HG02981 (cell line): ENCODE data around the gene CTNNBIP1.
A peak's percentile ranks its signal among the peaks of the same experiment; 100 is the strongest.

Source experiments
- ATAC-seq: cut with Tn5 transposase; IDR thresholded peaks from one replicate; pipeline ENCODE4 v1.9.1; 2021; ENCODE audit warnings: mild to moderate bottlenecking, moderate library complexity; ENCODE audit not compliant: unreplicated experiment

The CTNNBIP1 gene

DNA sequence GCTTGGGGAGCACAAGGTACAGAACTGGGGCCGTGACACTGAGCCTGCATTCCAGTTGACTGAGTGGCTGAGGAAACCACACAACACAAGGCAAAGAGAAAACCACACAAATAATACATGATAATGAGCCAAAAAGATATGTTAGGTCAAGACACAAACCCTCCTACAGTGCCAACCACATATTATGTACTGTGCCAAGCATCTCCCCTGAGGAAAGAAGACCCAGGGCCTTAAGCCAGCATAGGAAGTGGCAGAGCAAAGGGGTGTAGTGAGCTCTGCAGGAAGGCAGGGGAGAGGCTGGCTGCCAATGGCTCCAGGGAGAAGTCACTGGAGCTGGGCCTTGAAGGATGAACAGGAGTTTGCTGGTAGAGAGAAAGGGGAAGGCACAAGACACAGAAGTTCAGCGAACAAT, 28.2 kb downstream of the CTNNBIP1 start:
- no peak for ATAC-seq

DNA sequence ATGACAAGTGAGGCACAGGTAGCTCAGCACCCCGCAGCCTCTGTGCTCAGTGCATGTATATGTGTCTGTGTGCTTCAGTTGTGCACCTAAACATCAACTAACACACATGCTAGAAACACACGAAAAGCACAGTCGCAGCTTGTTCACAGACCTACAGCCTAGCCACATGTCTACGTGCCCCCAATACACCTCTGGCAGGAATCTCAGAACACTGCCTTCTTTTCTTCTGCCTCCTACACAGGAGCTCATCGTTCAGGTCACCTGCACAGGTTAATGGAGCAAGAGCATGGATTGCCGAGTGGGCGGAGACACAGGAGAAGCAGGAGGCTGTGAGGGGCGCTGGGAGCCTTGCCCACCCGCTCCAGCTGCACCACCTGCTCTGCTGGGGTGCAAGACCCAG, 31.7 kb downstream of the CTNNBIP1 start:
- ATAC-seq = no peak

DNA sequence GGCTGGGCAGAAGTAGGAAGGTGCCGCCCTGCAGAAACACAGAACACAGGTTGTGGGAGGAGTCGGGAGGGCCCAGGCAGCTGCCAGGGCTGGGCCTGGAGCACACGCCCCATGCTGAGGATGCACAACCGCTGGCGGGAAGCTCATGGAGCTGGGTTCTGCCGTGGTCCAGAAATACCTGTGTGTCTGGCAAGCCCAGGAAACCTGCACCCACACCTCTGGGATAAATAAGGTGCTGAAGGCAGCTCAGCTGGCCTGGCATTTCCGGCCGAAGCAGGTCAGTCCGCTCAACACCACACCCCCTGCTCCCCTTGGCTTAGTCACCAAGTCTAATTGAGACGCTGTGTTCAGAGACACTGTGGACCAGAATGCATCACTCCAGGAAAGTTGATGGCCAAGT, 32.1 kb downstream of the CTNNBIP1 start:
- no peak for ATAC-seq

DNA sequence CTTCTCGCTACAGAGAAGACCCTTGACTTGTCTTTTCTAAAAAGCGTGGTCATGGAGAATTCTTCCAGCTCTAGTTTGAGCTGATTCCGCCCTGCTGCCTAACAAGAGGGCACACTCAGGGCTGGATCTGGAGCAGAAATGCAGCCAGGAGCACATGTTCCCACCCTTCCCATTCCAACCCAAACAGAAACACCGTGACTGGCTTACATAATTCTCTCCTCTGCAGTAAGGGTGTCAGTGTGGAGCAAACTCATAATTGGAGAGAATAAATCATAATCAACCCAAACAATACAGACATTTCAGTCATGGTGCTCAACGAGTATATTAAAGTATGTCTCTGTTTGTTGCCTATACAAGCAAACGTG, 34.5 kb downstream of the CTNNBIP1 start:
- no peak for ATAC-seq

DNA sequence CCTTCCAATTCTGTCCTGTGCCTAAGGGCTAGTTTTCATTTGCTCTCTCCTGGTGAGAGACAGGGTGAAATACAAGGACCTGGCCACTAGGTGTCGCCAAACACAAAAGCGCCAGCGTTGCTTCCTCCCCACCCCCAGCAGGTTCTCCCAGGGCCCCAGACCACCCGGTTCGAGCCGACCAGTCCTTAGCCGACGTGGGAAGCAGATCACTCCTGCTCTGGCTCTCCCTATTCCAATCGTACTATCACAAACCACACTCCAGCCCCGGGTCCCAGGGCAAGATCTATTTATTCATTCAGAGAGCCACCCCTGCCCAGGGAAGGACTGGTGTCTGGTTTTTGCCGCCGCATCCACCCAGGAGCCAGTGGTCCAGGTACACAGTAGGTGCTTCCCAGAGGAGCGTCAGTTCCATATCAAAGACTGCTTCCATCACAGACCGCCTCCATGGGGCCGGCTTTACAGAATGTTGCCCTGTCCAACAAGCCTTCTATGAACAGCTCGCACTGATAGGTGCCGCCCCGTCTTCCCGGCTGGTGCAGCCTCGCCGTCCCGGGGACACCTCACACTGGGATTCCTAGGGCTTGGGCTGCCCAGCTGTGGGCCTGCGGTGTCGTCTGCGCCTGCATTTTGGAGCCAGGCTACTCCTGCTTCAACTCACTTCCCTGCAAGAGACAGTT, 35.0 kb downstream of the CTNNBIP1 start:
- ATAC-seq = peak; percentile 63

DNA sequence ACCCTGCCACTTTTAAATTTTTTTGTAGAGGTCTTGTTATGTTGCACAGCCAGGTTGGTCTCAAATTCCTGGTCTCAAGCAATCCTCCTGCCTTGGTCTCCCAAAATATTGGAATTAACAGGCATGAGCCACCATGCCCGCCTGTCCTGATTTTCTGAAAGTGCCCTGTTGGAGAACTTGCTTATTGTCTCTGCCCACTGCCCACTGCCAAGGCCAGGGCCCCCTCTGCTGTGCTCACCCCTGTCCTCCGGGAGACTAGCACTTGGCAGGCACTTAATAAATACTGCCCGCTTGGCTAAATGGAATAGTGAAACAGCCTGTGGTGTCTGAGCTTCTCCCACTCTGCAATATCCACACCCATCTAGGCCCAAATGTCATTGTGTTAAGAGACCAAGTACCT, 35.7 kb downstream of the CTNNBIP1 start:
- ATAC-seq = no peak

DNA sequence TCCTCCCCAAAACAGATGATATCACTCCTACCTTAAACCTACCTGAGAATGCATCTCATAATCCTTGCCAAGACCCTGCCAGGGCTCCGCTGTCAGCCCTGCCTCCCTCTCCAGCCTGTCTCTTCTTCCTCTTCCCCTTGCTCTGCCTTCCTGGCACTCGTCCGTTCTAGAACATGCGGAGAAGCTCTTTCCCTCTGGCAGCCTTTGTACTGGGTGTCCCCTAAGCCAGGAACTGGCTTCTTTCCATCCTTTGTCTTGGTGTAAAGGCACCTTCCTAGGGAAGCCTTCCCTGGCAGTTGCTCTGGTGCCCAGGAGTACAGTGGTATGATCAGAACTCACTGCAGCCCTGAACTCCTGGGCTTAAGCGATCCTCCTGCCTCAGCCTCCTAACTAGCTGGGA, 36.1 kb downstream of the CTNNBIP1 start:
- no peak for ATAC-seq

DNA sequence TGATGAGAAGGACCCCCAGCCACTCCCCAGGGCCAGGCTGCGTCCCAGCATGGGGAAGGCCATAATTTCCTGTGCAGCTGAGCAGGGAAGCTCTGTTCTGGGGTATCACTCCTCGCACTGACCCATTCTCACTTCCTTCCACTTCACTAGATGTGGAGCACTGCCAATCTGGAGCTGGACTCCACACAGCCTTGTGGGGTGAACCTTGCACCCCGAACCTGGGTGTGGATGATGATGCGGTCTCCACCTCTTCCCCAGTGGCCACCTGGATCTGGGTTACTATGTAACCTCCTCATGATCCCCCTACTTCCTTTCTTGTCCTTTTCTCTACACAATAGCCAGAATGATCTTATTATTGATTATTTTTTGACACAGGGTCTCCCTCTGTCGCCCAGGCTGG, 36.7 kb downstream of the CTNNBIP1 start:
- no peak for ATAC-seq

DNA sequence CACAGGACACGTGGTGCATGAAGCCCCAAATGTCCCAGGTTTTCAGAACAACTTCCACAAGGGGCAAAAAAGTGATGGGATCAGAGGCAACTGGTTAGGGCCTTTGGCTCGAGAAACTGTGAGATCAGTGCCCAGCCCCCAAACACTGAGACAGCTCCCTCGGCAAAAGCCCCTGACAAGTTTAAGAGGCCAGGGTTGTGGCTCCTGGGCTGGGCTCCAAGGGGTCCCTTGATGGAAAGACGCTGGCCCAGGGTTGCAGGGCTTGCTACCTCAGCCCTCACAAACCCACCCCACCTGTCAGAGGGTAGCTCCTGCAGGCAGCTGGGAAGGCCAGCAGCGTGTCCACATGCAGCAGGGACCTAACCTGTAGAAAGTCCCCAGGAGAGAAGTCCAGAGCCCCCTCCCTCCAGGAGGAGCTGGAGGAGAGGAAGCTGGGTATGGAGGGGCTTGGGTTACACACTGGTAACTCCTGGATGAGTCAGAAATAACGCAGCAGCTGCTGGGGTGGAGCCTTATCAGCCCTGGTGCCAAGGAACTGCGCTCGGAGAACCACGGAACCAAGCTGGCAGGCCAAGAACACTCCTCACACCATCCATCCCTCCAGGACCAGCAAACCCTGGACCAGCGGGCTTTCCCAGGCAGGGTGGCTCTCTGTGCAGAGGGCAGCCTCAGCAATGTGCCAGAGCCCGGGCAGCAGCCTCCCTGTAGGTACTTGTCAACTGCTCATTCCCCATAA, 37.5 kb downstream of the CTNNBIP1 start:
- ATAC-seq = no peak

DNA sequence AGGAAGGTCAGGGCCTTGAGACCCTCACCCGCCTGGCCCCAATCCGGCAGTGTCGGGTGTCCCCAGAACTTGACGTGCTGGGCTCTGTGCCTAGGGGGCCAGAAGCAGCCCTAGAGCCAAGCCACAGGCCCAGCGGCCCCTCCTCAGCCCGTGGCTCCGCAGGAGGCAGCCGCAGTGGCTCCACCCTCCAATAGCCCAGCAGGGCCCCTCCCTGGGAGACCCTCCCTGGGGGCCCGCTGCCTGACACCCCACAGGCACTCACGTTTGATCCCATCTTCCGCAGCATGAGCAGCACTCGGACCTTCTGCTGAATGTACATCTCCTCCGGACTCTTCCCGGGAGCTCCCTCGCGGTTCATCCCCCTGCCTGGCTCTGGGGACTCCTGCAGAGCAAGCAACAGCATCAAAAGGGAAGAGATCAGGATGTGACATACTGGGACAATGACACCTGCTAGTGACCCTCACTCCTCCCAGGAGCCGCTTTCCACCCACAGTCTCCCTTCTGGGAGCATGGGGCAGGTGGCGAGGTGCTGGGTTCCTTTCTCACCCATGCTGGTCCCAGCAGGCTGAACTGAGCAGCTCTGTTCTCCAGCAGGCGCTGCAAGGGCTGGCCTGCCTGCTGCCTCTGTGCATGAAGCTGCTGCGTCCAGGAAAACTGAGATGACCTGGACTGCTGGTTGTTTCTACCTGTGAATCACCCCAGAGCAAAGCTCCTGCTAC, 38.2 kb downstream of the CTNNBIP1 start:
- no peak for ATAC-seq

DNA sequence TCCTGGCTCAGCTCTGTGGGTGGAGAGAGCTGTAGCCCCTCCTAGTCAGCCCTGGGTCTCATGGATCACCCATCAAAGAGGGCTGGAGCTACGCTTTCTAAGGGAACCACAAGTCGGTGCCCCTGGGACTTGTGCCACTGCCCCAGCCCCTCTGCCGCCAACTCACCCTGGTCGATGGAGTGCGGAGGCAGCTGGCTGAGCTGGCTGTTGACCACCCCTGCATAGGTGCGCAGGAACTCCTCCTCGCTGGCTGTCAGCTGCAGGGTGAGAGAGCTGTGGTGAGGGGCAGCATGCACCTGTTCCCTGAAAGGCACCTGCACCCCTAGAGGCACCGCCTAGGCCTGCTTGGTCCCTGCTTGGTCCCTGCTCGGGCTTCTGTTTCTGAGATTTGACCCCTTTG, 39.0 kb downstream of the CTNNBIP1 start:
- no peak for ATAC-seq

DNA sequence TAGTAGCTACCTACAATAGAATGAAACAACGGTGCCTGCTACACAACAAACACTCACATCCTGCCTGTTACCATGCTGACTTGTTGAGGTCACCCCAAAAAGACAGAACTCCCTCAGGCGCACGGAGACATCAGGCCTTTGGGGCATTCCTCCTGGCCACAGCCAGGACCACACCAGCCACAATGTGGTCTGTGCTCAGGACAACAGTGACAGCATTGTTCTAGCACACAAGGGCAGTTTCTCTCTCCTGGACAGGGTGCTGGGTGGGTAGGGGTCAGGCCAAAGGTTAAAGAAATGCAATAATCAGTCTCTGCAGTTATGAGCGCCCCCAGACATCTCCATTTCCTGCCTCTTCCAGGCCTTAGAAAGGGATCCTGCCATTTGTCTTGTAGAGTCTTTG, 39.5 kb downstream of the CTNNBIP1 start:
- ATAC-seq = no peak

DNA sequence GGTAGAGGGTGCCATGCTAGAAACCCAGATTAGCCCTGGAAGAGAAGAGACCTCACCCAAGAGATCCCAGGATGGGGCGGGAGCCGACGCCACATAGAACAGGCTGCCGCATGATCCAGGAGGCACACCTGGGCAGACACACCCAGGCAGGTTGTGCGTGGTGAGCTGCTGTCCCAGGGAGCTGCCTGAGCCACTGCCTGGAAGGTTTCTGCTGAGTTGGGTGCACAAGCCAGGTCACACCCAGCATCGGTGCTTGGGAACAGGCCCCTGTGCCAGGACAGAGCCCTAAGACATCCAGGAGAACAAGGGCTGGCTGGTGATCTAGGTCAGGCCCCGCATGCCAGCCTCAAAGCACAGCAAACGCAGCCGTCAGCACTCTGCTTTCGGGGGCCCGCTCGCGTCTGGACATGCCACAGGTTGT, 40.2 kb downstream of the CTNNBIP1 start:
- ATAC-seq = no peak

DNA sequence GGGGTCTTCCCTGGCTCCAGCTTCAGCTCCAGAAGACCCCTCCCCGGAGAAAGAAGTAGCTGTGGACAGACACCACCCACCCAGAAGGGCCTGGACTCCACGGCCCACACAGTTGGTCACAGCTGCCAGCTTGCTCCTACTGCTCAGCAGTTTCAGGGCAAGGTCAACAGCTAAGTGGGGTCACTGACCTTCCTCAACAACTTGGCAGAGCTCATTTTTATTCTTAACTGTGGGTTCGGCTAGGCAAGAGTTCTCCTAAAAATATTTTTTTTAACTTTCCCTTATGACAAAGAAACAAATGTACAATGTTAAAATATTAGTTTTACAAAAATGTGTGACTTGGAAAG, 41.9 kb downstream of the CTNNBIP1 start:
- no peak for ATAC-seq

DNA sequence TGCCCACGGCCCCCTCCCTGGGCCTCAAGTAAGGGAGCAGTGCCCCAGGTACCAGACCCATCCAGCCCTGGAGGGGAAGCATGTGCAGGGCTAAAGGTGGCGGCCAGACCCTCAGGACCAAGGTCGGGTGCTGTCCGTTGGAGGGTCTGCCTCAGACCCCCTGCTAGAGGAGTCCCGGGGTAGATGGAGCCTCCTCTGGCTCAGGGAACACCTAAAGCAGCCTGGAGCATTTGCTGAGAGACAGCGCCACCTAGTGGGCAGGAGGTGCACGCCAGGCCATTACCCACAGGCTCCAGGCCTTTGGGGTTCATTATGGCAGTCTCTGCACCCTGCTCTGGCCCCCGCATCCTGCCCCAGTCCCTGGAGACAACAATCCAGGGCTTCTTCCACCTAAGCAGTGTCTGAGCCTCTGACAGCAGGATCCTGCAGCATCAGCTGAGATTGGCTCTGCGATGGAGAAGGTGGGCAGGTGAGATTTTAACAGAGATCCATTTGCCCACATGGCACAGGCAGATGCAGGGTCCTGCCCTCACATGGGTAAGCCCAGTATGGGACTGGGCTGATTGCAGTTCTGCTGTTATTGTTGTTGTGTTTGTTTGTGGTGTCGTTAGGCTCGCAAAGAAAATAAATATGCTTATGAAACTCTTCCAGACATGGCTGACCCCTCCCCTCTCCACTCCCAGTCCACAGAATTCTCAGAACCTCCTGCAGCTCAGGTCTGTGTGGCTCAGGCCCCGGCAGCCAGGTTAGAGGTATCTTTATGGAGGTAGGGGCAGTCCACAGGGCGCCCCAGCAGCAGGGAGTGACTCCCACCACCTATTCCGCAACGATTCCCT, 42.4 kb downstream of the CTNNBIP1 start:
- no peak for ATAC-seq

DNA sequence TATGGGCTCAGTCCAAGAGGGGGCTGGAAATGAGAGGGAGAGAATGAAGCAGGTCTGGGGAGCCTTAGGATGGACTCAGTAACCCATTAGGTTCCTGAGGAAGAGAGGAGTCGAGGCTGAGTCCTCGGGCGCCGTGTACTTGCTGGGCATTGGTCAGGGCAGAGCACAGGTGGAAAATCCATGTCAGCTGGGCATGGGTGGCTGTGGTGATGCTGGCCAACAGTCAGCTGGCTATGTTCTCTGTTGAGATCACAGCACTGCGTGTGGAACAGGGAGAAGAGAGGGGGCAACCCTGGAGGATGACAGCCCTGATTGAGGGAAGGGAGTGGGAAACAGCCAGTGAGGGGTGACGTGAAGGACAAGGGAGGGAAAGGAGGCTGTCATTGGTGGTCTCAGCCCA, 43.2 kb downstream of the CTNNBIP1 start:
- no peak for ATAC-seq

DNA sequence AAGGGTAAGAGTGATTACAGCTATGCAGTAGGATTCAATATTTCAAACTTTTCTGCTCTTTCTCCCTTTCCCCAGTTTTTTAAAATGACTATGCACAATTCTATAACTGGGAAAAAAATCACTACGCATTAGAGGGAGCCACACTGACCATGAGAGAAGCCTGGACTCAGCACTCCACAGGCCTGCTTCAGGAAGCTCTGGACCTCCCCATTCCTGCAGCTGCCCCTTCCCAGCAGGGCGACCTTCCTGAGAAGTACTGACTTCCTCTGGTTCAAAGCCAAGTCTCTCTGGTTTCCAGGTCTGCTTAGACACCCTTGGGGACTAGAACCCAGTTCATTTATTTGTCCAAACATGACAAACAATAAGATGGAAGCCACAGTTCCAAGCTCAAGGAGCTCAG, 44.3 kb downstream of the CTNNBIP1 start:
- no peak for ATAC-seq

DNA sequence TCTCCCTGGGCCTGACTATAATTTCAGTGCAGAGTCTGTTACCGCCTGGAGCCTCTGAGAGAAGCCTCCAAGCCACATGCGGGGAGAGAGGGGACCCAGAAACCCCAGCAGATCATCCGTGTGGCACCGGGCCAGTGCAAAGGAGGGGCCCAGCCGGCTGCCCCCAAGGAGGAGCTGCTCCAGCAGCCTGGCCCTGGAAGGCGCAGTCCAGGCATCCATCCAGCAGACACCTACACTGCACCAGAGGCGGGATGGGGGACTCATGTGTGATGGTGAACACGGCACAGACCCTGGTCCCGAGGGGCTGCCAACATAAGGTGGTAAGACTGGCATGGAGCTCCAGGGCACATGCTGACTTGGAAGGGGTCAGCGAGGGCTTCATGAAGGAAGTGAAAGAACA, 46.7 kb downstream of the CTNNBIP1 start:
- no peak for ATAC-seq

DNA sequence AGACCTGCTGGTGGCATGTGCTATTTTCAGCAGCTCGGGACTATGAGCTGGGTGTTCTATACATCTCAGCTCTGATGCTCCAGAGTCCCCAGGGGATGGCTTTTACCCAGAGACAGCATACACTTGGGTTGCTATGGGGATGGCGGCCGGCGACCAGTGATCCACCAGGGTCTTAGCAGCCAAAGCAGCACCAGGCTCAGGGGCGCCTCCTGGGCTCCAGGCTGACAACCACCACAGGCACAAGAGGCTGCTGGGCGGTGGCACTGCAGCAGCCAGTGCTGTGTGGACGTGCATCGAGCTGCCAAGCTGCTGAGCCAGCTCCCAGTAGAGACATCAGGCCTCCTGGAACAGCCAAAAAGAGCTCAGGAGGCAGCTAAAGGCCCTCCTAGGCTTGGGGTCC, 48.7 kb downstream of the CTNNBIP1 start:
- ATAC-seq = no peak

DNA sequence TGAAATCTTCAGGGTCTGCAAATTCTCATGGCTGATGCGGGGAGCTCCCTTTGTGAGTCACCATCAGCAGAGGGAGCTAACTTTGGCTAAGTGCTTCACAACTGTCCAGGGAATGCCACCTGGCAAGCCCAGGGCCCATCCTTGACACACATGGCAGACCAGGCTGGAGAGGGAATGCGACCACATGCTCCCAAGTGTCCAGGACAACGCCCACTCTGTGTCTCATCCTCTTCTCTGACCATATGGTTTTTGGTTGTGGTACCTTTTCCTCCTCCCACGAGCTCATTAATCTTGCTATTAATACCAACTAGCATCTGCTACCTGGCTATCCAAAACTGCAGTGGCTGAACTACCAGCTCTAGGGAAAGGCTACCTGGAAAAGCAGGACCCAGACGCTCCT, 49.2 kb downstream of the CTNNBIP1 start:
- no peak for ATAC-seq

DNA sequence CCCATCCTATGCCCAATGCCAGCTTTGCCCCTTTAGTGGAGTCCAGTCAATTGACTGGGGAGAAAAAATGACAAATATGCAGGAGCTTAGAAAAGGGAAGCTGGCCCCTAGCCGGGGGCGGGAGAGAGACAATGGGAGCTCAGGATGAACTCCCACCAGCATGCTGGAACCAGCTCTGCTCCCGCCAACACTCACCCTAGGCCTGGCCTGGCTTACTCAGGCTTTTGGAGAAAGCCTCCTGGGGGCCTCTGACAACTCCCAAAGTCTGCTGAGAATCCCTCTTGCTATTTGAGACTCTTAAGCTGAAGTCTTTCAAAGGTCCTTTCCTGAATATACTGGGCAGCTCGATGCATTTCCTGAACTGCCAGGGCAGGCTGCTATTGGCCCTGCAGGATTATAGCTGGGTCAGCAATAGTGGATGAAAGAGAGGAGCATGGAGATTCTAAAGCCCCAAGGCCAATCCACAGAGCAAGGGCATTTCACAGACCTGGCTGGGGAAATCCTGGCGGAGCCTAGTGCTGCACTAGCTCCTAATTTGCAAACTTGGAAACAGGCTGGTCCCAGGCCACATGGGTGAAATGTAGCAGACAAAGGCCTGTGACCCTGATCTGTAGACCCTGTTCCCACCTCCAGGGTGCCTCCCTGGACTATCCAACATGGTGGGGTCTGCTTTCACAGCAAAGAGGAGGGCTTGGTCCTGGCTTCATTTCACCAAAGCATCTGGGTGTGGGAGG, 50.6 kb downstream of the CTNNBIP1 start:
- ATAC-seq = no peak
